Measurements from ENCODE around the gene VIPAS39.

VIPAS39 gene

DNA sequence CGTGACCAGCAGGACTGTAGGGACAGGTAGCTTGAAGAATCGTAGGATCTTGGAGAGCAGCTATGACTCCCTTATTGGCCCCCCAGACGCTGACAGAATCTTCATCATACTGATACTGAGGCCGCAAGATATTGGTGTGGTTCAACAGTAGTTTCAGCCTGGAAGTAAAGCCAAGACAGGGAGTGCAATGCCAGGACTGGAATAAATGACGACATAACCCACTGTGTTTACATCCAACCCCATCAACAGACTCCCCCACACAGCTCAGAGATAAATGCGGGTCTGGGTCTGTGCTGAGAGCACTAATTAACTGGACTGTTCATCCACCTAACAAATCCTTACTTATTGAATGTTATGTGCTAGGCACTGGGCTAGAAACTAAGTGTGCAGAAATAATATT lies 50.7 kb downstream of the VIPAS39 start:
- H3K4me3 ChIP-seq (ENCODE audit: low read length), result no peak overlapping the region
- DNase-seq (ENCODE audit: low read depth), result no peak
- TF ChIP-seq, protein P1, sequence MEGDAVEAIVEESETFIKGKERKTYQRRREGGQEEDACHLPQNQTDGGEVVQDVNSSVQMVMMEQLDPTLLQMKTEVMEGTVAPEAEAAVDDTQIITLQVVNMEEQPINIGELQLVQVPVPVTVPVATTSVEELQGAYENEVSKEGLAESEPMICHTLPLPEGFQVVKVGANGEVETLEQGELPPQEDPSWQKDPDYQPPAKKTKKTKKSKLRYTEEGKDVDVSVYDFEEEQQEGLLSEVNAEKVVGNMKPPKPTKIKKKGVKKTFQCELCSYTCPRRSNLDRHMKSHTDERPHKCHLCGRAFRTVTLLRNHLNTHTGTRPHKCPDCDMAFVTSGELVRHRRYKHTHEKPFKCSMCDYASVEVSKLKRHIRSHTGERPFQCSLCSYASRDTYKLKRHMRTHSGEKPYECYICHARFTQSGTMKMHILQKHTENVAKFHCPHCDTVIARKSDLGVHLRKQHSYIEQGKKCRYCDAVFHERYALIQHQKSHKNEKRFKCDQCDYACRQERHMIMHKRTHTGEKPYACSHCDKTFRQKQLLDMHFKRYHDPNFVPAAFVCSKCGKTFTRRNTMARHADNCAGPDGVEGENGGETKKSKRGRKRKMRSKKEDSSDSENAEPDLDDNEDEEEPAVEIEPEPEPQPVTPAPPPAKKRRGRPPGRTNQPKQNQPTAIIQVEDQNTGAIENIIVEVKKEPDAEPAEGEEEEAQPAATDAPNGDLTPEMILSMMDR (conservative IDR thresholded peaks at IDR 0.05; ENCODE audit: low read depth, low read length), result no peak

- TF ChIP-seq, protein P1 (conservative IDR thresholded peaks at IDR 0.05; ENCODE audit: low read depth, low read length), result no peak
- DNase-seq (ENCODE audit: low read depth), result no peak
- no peak overlapping the region for H3K4me3 ChIP-seq (ENCODE audit: low read length)
Observed at GRCh38 chr14:77406086-77406485, 51.3 kb downstream of the VIPAS39 start.

DNA sequence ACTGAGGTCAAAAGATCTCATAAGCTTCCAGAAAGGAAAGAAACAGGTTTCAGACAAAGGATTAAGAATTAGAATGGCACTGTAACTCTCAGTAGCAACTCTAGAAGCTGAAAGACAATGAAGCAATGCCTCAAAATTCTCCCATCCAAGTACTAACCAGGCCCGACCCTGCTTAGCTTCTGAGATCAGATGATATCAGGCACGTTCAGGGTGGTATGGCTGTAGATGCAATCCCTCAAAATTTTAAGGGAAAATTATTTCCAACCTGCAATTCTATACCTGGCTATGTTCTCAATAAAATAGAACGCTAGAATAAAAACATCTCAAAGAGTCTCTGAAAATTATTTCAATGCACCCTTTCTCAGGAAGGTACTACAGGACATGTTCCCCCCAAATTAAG lies 53.6 kb downstream of the VIPAS39 start:
- TF ChIP-seq, protein P1 (conservative IDR thresholded peaks at IDR 0.05; ENCODE audit: low read depth, low read length), result no peak
- no peak overlapping the region for H3K4me3 ChIP-seq (ENCODE audit: low read length)
- DNase-seq (ENCODE audit: low read depth), result no peak

DNA sequence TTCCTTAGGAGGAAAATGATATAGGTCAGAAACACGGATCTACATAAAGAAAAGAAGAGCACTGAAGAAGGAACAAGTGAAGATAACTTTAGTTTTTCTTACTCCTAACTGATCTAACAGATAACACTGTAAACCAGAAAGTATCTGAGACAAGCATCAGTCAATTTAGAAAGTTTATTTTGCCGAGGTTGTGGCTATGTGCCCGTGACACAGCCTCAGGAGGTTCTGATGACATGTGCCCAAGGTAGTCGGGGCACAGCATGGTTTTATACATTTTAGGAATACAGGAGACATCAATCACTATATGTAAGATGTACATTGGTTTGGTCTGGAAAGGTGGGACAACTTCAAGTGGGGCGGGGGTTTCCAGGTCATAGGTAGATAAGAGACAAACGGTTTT lies 57.2 kb downstream of the VIPAS39 start:
- no peak for DNase-seq (ENCODE audit: low read depth)
- H3K4me3 ChIP-seq (ENCODE audit: low read length), result no peak overlapping the region
- TF ChIP-seq, protein P1 (conservative IDR thresholded peaks at IDR 0.05; ENCODE audit: low read depth, low read length), result no peak

DNA sequence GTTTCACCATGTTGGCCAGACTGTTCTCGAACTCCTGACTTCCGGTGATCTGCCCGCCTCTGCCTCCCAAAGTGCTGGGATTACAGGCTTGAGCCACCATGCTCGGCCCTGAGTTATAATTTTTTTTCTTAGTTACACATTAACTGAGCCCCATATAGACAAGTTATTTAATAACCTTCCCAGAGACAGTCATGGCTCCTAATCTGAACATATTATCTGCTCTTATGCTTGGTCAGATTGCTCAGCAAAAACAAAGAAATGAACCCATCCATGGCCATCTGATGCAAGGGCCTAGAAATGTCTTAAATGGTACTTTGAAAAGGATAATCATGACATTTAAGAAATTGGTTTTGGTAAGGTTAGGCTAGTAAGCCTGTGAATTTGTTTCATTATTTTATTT lies 67.2 kb downstream of the VIPAS39 start:
- no peak overlapping the region for H3K4me3 ChIP-seq (ENCODE audit: low read length)
- TF ChIP-seq, protein P1 (conservative IDR thresholded peaks at IDR 0.05; ENCODE audit: low read depth, low read length), result no peak

GRCh38 chr14:77378701-77379100 lies 78.7 kb downstream of the VIPAS39 start:
- no peak overlapping the region for H3K4me3 ChIP-seq (ENCODE audit: low read length)
- no peak for DNase-seq (ENCODE audit: low read depth)
- TF ChIP-seq, protein P1 (conservative IDR thresholded peaks at IDR 0.05; ENCODE audit: low read depth, low read length), result no peak

More for the DNA sequence above, 67.2 kb downstream of the VIPAS39 start:
- DNase-seq (ENCODE audit: low read depth), result no peak

GRCh38 chr14:77377502-77377844 lies 79.9 kb downstream of the VIPAS39 start:
- peak overlapping the region; percentile 92 for H3K4me3 ChIP-seq (ENCODE audit: low read length)
- TF ChIP-seq, protein P1 (conservative IDR thresholded peaks at IDR 0.05; ENCODE audit: low read depth, low read length), result no peak
- no peak for DNase-seq (ENCODE audit: low read depth)

Data from retinal pigment epithelial cell (primary cell).